OCI-LY1 (cell line): Measurements from ENCODE around the gene ZNF407.

ENCODE experiments used
- H2AFZ ChIP-seq: fragments of 200-600 bp; sonication (generic), shearing (Covaris generic); 2 replicates; pipeline ENCODE4 v1.6.0; 2014; ENCODE audit warnings: antibody characterized with exemption, mild to moderate bottlenecking, low read length
- H3F3A ChIP-seq: fragments of 200-600 bp; sonication (generic), shearing (Covaris generic); 2 replicates; pipeline ENCODE4 v1.6.0; 2014; ENCODE audit warnings: mild to moderate bottlenecking, antibody characterized with exemption, low read length, moderate library complexity; ENCODE audit not compliant: insufficient read depth
- H3K27ac ChIP-seq: fragments of 200-600 bp; sonication (generic); 2 replicates; pipeline ENCODE4 v1.5.1; 2014; ENCODE audit warnings: low read length, mixed run types, mild to moderate bottlenecking, low read depth; ENCODE audit not compliant: poor library complexity, severe bottlenecking
- H3K27me3 ChIP-seq: fragments of 200-600 bp; sonication (generic); 2 replicates; pipeline ENCODE4 v1.6.0; 2014; ENCODE audit warnings: antibody characterized with exemption, mild to moderate bottlenecking, low read length, moderate library complexity; ENCODE audit not compliant: insufficient read depth
- H3K36me3 ChIP-seq: fragments of 200-600 bp; sonication (generic); 2 replicates; pipeline ENCODE4 v1.6.1; 2014; ENCODE audit warnings: mild to moderate bottlenecking, antibody characterized with exemption, low read length, moderate library complexity, mixed read lengths; ENCODE audit not compliant: insufficient read depth
- H3K4me1 ChIP-seq: fragments of 200-600 bp; sonication (generic); 2 replicates; pipeline ENCODE4 v1.5.1; 2014; ENCODE audit warnings: mild to moderate bottlenecking, low read length, moderate library complexity; ENCODE audit not compliant: insufficient read depth, severe bottlenecking
- H3K4me2 ChIP-seq: fragments of 200-600 bp; sonication (generic), shearing (Covaris generic); 2 replicates; pipeline ENCODE4 v1.6.1; 2014; ENCODE audit warnings: low read length
- H3K4me3 ChIP-seq: fragments of 200-600 bp; sonication (generic); 2 replicates; pipeline ENCODE4 v1.5.1; 2014; ENCODE audit warnings: low read length, low read depth, mild to moderate bottlenecking, mixed read lengths; ENCODE audit not compliant: poor library complexity, severe bottlenecking
- H3K79me2 ChIP-seq: fragments of 200-600 bp; shearing (Covaris generic); 2 replicates; pipeline ENCODE4 v1.6.1; 2016; ENCODE audit warnings: mixed run types, low read length, mixed read lengths; ENCODE audit not compliant: insufficient read depth
- H3K9ac ChIP-seq: fragments of 200-600 bp; sonication (generic), shearing (Covaris generic); 2 replicates; pipeline ENCODE4 v1.6.1; 2014; ENCODE audit warnings: mild to moderate bottlenecking, low read length, mixed read lengths
- H3K9me2 ChIP-seq: fragments of 200-600 bp; sonication (generic), shearing (Covaris generic); 2 replicates; pipeline ENCODE4 v1.6.1; 2014; ENCODE audit warnings: low read depth, mild to moderate bottlenecking, low read length, mixed read lengths
- H3K9me3 ChIP-seq: fragments of 200-600 bp; shearing (Covaris generic); 2 replicates; pipeline ENCODE4 v1.6.1; 2014; ENCODE audit warnings: low read length, mixed read lengths
- H4K20me1 ChIP-seq: fragments of 200-600 bp; sonication (generic), shearing (Covaris generic); 2 replicates; pipeline ENCODE4 v1.6.0; 2016; ENCODE audit warnings: mild to moderate bottlenecking, low read length; ENCODE audit not compliant: insufficient read depth
- EZH2 ChIP-seq: fragments of 200-600 bp; sonication (generic), shearing (Covaris generic); IDR thresholded peaks from 2 replicates; pipeline ENCODE4 v1.8.0; 2017; ENCODE audit warnings: borderline replicate concordance, mixed run types, mild to moderate bottlenecking, antibody characterized with exemption, low read length, moderate library complexity, mixed read lengths
- TF ChIP-seq, protein P1 (sequence below): fragments of 200-600 bp; sonication (generic), shearing (Covaris generic); IDR thresholded peaks from 2 replicates; pipeline ENCODE4 v1.5.1; 2017; ENCODE audit warnings: mild to moderate bottlenecking, antibody characterized with exemption, low read length, moderate library complexity, mixed read lengths

ZNF407 gene

DNA sequence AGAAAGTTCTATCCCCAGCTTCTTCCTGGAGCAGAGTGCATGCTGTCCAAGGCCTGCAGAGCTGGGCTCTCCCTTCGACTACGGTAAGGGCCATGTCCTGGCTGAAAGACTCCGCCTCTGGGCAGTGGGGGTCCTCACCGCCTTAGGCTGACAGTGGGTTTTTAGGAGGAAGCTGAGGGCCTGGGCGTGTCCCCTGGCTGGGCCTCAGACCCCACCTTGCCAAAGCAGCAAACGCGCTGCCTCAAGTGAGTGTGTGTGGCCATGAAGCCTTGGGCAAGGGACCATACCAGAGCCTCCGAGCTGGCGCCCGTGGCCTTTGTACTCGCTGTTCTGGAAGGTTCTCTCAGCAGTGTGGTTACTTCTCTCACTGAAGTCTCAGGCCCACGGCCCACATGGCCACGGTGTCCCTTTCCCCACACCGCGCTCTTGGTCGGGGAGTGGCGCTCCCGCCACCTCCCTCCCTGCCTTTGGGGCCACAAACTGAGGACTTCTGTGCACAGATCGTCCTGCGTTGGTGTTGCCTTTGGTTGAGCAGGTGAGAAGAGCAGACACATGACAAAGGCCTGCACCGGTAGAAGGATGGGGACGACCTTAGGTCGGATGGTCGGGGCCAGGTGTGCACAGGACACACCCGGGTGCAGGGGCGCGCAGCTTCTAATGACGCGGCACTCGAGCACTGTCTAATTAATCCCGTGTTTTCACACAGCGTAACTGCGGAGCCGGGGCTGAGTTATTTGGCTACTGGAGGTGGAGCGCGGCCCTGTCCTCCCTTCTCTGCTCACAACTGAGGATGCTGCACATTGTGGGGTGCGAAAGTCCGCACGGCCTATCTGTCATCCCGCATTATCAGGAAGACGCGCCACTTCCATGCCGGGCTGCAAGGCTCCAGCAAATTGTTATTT, 489.7 kb downstream of the ZNF407 start:
- Histone ChIP-seq H3K9ac (no peak overlapping the region), H3K4me1 (no peaks in the 10 kb centered on the region), H3K36me3 (no peaks in the 10 kb centered on the region), H3K27ac (no peak overlapping the region), H3F3A (no peaks in the 10 kb centered on the region), H3K4me3 (no peak overlapping the region), H3K79me2 (no peaks in the 10 kb centered on the region), H2AFZ (no peak overlapping the region), H3K9me3 (no peaks in the 10 kb centered on the region), H3K4me2 (no peak overlapping the region), H4K20me1 (no peaks in the 10 kb centered on the region), H3K9me2 (no peaks in the 10 kb centered on the region), H3K27me3 (no peaks in the 10 kb centered on the region)
- no peak for TF ChIP-seq EZH2
- TF ChIP-seq, protein P1, sequence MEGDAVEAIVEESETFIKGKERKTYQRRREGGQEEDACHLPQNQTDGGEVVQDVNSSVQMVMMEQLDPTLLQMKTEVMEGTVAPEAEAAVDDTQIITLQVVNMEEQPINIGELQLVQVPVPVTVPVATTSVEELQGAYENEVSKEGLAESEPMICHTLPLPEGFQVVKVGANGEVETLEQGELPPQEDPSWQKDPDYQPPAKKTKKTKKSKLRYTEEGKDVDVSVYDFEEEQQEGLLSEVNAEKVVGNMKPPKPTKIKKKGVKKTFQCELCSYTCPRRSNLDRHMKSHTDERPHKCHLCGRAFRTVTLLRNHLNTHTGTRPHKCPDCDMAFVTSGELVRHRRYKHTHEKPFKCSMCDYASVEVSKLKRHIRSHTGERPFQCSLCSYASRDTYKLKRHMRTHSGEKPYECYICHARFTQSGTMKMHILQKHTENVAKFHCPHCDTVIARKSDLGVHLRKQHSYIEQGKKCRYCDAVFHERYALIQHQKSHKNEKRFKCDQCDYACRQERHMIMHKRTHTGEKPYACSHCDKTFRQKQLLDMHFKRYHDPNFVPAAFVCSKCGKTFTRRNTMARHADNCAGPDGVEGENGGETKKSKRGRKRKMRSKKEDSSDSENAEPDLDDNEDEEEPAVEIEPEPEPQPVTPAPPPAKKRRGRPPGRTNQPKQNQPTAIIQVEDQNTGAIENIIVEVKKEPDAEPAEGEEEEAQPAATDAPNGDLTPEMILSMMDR = no peak

GRCh38 chr18:75088021-75088506, 490.4 kb downstream of the ZNF407 start:
- Histone ChIP-seq H3K4me3 (no peak overlapping the region), H3K4me1 (no peaks in the 10 kb centered on the region), H3K36me3 (no peaks in the 10 kb centered on the region), H2AFZ (no peak overlapping the region), H3F3A (no peaks in the 10 kb centered on the region), H3K9me3 (no peaks in the 10 kb centered on the region), H3K79me2 (no peaks in the 10 kb centered on the region), H3K27ac (no peak overlapping the region), H3K9ac (no peak overlapping the region), H3K27me3 (no peaks in the 10 kb centered on the region), H3K4me2 (no peak overlapping the region), H3K9me2 (no peaks in the 10 kb centered on the region), H4K20me1 (no peaks in the 10 kb centered on the region)
- no peak for TF ChIP-seq EZH2
- TF ChIP-seq, protein P1 = no peak

DNA sequence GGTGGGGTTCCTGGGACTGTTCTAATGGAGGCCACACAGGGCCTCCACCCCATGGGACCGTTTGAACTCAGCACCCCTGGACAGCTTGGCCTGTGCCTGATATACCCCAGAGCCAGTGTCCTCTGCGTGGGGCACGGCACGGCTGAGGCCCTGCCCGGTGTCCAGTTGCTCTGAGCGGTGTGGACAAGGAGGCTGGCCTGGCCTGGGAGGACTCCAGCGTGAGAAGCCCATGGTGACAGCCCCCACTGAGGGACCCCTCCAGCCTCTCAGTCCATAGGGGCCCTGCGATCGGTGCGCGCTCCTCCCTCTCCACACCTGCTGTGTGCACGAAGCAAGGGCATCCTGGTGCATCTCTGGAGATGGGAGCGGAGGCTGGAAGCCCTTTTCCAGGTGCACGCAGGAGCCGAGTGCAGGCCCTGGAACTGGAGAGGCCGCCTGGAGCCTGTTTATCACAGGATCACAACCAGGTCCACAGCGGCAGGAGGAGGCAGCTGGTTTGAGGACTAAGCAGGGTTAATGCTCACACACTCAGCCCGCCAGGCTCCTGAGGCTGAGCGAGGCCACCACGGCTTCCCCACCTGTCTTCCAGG, 491.0 kb downstream of the ZNF407 start:
- no peaks in the 10 kb centered on the region for H3K9me2 ChIP-seq
- H3K4me1 ChIP-seq = no peaks in the 10 kb centered on the region
- H3K27me3 ChIP-seq = no peaks in the 10 kb centered on the region
- no peaks in the 10 kb centered on the region for H3K9me3 ChIP-seq
- H4K20me1 ChIP-seq = no peaks in the 10 kb centered on the region
- no peak overlapping the region for H3K27ac ChIP-seq
- H3K36me3 ChIP-seq = no peaks in the 10 kb centered on the region
- TF ChIP-seq, protein P1 = no peak
- no peak for TF ChIP-seq EZH2
- no peak overlapping the region for H3K4me2 ChIP-seq
- H3F3A ChIP-seq = no peaks in the 10 kb centered on the region
- H3K4me3 ChIP-seq = no peak overlapping the region
- no peak overlapping the region for H2AFZ ChIP-seq
- no peaks in the 10 kb centered on the region for H3K79me2 ChIP-seq
- no peak overlapping the region for H3K9ac ChIP-seq
